NK-92 treated with Interleukin-12 subunit alpha and Interleukin-12 subunit beta, amount 100 ng/mL, for 24 hours (cell line): Measurements from ENCODE around the gene PIGS.

Experiments
- DNase-seq: peaks from one replicate; lab custom pipeline; 2025; lab: John Stamatoyannopoulos, UW

Gene PIGS

DNA sequence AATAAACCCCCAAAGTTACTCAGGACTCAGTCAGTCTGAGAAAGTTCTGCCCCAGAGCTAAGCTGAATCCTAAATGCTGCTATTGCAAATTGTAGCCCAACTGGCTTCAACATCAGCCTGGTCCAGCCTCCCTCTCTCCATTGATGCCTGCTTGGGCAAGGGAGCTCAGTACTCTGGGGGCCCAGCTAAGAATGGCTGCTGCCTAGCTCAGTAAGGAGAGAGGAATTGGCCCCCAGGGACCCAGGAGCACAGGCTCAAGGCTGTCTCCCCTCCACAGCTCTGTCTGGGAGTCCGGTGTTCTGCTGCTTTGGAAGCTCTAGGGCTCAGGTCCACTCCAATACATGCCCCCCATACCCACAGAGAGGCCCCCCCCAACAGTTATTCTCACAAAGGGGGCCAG lies 20.5 kb downstream of the PIGS start:
- no peak for DNase-seq

DNA sequence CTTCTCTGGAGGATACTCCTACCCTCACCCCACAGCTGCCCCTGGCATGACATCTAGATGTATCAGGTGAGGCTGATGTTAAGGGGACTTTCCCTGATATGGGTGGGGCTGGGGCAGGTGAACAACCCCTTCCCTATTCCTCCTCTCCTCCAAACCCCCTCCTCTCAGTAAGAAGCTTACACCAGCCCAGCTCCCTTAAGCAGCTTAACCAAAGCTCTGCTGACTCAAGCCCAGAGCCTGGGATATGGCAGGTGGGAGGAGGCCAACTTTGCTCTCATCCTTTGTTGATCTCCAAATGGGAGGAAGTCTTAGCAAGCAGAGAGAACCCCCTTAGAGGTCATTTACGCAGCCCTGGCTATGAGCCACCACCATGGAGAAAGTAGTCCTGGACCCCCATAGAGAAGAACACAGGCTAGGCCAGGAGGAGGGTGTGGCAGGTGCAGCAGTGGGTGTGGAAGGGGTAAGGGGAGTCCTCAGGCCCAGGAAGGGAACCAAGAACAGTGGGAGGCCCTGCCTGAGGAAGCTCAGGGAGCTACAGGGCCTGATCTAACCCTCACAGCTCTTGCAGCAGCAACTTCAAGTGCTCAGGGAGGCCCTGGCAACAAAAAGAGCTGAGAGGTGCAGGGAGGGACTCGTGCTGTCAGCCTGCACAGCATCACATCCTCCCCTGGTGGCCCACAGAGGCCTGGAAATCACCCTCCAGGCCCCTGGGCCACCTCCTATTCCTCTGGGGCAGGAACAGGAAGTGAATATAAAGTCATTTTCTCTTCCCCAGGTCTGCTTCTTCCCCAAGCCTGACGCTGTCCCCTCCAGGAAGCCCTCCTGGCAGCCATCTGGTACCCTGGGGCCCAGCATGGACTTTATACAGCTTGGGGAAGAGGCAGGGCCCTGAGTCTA lies 21.8 kb downstream of the PIGS start:
- DNase-seq = no peak

DNA sequence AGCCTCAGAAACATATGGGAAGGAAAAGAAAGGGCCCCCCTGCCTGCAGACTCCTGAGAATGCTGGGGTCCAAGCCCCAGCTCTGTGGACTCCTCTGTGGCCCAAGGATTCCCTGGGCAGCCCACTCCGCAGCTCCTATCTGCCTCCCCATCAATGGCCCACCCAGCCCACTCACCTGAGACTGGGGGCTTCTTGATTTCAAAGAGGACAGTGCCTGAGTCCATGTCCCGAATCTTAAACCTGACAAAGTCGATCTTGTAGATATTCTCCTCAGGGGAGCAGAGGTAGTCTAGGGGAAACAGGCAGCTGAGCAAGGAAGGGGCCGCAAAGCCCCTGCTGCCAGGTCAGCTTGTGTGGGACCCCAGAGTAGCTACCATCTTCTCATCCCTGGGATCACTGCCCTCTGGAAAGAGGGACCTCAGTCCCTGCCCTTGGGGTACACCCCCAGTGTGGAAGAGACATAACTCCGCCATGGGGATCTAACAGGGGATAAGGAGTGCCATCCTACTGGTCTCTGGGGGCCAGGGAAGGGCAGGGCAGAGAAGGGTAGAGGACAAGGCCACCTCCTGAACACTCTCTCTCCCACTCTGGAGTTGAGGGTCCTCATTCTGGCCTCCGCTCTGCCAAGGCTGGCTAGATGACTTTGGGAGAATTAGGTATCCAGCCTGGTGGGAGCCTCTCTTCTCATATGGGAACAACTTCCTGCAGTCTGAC lies 22.8 kb downstream of the PIGS start:
- DNase-seq = no peak

DNA sequence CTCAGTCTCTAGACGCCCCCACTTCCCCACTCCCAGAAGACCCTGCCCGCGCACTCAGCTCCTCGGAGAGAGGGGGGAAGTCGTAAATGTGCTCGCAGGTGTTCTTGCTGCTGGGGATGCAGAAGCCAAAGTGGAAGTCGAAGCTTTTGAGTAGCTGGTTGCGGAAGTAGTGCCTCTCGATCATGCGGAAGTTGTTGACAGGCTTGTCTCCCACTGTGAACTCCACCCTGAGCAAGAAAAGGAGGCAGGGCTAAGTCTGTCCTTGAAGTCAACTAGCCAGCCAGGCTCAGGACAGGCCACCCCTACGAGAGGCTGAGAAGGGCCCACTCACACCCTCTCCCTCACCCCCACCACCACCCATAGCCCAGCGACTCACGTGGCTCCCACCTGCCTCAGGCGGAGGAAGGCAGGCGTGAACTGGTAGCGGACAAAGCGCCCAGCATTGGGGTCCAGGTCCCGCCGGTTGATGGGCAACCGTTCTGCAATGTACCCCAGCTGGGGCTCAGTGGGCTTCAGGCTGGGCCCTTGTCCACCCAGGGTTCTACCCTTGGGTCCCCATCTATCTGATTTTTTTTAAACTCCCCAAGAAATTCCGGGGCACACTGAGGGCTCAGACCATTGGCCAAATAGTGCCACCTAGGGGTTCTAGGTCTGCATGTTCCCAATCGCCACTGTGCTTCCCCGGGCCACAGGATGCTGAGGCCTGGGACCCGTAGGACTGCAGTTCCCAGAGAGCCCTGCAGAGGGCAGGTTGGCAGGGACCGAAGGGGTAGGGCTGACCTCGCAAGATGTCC lies 23.5 kb downstream of the PIGS start:
- peak; percentile 29 for DNase-seq

DNA sequence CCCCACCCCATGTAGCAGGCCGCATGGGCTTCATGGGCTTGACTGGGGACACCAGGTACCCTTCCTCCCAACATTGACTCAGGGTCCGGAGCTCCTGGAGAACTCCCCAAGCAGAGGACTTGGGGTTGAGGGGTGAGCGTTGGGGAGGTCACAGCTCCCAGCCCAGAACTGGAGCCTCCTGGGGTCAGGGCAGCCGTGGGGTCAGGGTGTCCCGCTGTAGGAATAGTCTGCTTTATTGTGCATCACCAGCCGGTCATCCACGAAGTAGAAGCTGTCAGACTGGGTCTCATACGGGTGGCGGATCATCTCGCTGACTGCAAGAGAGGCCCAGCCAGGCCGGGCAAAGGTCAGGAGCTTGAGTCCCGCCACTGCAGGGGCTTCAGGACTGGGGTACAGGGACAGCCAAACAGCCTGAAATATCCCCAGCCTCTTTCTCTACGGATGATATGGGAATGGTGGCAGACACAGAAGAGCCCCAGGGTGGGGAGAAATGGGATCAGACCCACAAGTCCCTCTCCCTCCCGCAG lies 24.2 kb downstream of the PIGS start:
- no peak for DNase-seq

DNA sequence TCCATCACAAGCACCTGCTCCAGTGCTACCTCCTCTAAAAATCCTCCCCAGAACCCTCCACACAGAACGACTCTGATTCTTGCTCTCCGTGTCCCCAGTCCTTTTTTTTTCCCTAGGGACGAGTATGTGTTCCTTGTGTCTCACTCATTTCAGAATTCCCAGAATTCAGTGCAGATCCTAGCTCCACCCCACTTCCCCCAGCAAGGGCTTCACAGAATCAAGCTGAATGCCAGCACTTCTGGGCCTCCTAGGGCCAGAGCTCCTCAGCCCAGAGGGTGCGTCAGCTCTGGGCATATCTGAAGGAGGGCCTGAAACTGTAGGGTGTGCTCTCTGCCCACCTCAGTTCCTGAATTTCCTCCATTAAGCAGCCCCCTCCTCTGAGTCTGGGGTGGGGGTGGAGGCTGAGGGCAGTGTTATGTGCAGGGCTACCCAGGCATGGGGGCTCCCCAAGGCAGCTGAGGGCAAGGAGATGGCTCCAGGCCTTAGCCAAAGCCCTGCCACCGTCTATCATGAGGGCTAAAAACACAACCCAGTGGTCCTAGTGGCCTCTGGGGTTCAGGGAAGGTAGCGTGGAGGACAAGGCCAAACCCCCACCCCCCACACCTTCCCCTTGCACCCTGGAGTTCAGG lies 25.4 kb downstream of the PIGS start:
- no peak for DNase-seq

DNA sequence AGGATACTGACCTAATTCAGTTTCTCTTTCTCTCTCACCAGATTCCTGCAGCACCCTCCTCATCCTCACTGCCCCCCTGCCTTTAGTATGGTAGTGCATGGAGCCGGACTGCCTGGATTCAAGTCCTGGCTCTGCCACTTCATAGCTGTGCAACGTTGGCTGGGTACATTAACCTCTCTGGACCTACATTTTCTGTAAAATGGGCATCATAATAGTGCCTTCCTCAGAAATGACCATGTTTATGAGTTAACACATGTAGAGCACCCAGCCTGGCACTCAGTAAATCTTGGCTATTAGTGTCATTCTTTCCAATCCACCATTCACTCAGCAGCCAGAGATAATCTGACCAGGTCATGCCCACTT lies 26.2 kb downstream of the PIGS start:
- DNase-seq = no peak

DNA sequence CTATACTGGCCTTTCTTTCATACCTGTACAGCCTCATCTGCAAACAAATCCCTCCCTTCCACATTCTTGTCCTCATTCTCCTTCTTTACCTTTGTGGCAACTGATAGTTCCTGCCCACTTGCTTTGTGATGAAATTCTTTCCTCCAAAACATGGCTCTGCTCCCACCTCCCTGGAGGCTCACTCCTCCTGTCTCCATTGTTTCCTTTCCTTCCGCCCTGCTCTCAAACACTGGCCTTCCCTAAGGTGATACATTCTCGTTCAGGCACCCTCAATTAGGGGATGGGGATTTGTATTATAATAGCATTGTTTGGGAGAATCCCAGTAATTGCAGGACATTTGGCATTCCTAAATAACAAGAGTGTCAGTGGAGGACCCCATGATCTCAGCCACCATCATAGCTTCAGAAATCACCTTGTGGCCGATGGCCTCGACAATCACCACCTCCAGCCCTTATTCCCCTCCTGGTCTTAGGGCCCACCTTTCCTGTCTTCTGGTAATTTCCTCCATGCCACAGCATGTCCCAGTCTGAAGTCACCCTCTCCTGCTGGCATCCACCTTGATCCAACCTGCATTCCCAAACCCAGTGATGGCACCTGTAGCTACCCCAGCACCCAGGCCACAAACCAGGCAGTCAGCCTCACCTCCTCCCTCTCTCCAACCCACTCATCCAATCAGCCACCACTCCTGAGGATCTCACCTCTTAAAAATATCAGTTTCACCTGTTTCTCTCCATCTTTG lies 26.8 kb downstream of the PIGS start:
- DNase-seq = no peak

DNA sequence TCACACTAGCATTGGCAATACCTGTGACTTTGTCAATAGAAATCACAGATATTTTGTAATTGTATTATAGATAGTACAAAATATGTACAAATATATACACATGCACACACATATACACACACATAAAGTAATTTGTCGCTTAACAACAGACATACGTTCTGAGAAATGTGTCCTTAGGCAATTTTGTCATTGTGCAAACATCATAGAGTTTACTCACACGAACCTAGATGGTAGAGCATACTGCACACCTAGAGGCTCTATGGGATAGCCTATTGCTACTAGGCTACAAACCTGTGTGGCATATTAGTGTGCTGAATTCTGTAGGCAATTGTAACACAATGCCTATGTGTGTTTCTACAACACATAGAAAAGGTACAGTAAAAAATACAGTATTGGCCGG lies 29.9 kb downstream of the PIGS start:
- no peak for DNase-seq

DNA sequence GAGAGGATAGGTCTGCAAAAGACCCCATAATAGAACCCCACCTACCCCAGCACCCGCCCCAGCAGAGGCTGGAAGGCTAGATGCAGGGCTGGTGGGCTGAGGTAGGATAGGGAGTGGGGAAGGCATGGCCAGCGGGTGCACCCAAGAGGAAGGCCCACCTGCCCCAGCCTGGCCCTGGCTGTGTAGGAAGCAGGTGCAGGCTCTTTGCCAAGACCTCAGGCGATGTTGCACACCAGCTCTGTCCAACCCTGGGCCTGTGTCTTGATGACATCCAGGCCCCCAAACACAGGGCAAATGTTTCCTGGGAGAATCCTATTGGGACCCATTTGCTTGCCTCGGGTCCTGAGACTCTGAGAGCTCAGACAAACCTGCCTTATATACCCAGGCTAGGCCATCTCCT lies 31.1 kb downstream of the PIGS start:
- DNase-seq = no peak

DNA sequence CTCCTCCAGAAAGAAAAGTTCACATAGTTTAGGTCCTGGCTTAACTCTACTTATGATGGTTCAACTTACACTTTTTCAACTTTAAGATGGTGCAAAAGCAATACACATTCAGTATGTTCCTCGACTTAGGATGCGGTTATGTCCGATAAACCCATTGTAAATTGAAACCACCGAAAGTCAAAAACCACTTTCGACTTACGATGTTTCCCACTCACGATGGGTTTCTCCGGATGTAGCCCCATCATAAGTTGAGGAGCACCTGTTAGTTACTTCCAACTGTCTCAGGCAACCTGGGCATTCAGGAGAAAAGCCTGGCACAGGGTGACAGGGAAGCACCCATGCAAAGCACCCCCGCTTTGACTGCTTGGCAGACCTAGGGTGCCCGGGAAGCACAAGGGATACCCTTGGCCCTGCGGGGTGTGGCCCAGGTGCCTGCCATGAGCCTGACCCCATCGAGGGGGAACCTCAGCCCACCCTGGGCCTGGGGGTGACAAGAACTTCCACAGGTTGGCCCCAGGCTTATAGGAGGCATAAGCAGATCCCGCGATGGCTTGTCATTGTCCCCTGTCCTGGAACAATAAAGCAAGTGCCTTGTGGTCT lies 32.9 kb downstream of the PIGS start:
- DNase-seq = no peak

DNA sequence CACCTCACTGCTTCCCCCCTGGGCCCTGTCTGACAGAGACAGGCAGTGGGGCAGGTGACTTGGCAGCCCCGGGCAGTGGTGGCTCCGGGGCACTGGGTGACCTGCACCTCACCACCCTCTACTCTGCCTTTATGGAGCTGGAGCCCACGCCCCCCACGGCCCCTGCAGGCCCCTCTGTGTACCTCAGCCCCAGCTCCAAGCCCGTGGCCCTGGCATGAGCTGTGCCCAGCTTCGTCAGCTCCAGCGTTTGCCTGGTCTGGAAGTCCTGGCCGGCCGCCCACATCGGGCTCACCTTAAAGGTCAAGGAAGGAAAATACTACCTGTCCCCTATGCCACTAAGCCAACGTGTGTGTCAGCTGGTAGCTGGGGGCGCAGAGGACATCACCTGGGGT lies 34.1 kb downstream of the PIGS start:
- DNase-seq = no peak

DNA sequence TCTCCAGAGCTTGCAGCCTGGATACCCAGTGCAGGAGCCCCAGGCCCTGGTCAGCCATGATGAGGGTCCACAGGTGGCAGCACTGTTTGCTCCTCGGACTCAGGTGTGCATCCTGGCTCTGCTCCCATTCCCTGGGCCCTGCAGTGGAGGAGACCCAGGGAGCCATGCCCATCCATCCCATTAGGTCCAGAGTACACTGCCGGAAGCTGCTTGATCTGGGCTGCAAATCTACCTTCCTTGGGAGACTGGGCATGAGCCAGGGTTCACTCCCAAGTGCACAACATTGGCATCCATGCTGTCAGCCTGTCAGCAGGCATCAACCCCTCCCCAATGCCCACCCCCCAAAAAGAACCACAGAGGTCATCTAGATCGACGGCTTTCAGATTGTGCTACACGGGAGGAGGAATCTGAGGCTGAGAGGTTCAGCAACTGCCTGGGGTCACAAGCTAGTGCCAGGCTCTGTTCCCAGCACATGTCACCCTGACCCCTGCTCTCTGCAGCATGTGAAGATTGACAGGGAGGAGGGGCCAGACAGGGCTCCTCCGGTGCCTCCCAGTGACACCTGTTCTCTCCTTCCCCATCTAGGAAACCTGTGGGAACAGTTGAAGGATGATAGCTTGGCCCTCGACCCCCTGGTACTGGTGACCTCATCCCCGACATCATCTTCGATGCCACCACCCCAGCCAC lies 34.6 kb downstream of the PIGS start:
- no peak for DNase-seq

DNA sequence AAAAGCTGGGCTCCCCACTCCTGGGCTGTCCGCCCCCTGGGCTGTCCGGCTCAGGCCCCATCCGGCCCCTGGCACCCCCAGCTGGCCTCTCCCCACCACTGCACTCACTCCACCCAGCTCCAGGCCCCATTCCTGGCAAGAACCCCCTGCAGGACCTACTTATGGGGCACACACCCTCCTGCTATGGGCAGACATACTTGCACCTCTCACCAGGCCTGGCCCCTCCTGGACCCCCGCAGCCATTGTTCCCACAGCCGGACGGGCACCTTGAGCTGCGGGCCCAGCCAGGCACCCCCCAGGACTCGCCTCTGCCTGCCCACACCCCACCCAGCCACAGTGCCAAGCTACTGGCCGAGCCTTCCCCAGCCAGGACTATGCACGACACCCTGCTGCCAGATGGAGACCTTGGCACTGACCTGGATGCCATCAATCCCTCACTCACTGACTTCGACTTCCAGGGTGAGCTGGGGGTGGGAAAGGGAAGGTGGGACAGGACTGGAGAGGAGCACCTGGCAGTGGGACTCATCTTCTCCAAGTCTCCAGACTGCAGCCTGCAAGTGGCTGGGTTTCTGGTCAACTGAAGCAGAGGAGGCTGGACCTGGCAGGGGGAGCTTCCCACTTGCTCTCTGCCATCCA lies 36.5 kb downstream of the PIGS start:
- no peak for DNase-seq

DNA sequence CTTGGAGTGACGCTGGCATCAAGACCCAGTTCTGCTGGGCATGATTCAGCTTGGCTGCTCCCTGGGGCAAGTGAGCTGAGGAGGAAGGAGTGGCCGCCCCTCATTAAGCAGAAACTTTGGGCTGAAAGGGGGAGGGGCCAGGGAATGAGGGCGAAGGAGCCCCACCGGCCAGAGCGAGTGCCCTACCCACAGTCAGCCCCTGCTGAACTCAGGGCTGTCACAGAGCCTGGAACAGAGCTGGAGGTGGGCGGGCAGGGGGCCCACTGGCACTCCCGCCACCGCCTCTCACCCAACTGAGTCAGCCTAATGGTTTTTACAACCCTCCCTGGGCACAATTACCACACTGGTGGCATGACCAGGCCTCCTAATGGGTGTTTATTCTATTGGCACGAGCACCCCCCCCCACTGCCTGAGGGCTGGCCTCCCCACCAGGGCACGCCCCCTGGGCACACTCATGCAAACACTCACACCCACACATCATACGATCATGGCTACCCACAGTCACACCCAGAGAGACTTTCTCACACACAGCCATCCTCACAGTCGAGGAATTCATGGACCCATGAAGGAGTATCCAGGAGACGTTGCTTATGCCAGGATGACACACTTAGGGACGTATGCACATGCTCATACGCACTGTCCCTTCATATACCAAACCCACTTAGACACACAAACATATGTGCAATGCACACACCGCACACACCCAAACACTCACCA lies 38.1 kb downstream of the PIGS start:
- no peak for DNase-seq

DNA sequence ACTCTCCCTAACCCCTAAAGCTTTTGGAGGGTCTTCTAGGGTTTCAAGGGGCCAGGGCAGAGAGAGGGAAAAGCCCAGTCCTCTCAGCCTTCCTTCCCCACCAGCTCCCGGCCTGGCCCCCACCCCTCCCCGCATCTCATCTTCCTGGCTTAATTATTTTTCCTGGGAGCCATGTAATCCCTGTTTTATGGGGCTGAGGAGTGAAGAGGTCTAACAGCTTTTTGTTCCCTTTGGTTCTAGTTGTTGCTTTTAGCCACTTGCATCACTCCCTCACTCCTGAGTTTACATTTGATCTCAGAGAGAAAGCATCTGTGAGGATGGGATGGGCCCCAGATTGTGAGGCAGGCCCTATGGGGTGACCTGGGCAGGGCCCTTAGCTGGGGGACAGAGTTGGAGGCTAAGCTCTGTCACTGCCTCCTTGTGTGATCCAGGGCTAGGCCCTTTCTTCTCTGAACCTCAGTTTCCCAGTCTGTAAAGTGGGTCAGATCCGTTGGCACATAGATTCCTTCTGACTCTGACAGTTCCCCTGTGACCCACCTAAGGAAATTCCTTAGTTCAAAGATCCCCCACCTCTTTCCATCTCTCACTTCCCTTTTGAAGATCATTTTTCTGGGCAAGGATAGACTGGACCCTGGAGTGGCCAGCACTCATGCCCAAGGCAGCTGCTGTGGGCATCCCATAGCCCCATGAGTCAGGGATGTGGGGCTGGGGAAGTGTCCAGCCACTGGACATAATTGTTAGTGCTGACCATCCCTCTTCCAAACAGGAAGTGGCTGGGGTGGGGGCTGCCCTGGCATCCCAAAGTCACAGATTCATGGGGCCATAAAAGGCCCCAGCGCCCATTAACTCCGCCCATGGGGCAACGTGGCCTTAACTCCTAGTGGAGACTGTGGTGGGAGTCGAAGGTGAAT lies 39.0 kb downstream of the PIGS start:
- DNase-seq = no peak

DNA sequence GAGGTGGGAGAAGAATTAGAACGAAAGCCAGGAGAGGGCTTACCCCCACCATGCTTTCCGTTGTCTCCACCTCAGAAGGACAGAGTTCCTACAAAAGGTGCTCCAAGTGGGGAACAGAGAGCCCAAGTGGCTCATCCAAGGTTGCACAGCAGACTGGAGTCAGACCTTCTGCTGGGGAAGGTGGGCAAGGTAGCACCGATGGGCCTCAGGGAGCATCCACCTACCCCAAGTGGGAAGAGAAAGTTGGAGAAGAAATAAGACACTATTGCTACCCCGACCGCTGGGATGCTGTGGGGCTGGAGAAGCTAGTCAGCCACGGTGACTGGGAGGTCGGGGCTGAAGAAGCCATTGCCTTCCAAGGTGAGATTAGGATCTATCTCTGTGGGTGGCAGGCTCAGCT lies 40.4 kb downstream of the PIGS start:
- no peak for DNase-seq

DNA sequence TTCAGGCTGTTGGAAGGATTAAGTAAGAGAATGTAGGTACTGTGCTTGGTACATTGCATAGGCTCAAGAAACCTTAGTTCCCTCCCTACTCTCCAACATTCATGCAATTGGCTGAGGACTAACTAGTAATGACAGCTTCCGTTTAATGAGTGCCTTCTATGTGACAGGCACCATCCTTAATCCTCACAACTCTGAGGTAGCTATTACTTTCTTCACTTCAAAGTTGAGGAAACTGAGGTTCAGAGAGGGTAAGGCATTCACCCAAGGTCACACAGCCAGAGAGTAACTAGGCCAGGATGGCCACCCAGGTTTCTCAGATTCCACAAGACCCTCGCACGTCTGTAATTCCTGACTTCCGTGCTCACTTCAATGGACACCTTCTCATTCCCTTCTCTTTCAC lies 41.1 kb downstream of the PIGS start:
- DNase-seq = no peak
